Upper lobe of left lung (tissue), 4 donors: Measurements from ENCODE around the gene MARK3.

Source experiments
- CTCF ChIP-seq, 6 experiments: fragments of 450-650 bp in 4 of 6; fragments of 200-600 bp in 2 of 6; sonication (generic) in 2 of 6; IDR thresholded peaks; one replicate each; pipeline ENCODE4 v1.5.1; 2016 to 2019; ENCODE audit warnings: antibody characterized with exemption in 6 of 6
- EP300 ChIP-seq, 4 donors: sonication (generic); formaldehyde crosslinking; IDR thresholded peaks; one replicate each; pipeline ENCODE4 v1.5.1; 2017; ENCODE audit warnings: antibody characterized with exemption in 4 of 4, control low read depth in 2 of 4
- POLR2A ChIP-seq, 4 donors: fragments of 450-650 bp; IDR thresholded peaks; one replicate each; pipeline ENCODE4 v1.5.1; 2016 to 2017; ENCODE audit warnings: antibody characterized with exemption in 4 of 4, mild to moderate bottlenecking in 2 of 4
- POLR2AphosphoS5 ChIP-seq, 2 donors: sonication (generic); formaldehyde crosslinking; IDR thresholded peaks; one replicate each; pipeline ENCODE4 v1.5.1; 2017; ENCODE audit warnings: antibody characterized with exemption in 2 of 2

GRCh38 chr14:103427485-103428443 is 42.5 kb downstream of the MARK3 start:
- no peak for TF ChIP-seq CTCF (IDR thresholded peaks at IDR 0.05)
- no peak for TF ChIP-seq EP300 (IDR thresholded peaks at IDR 0.05)
- TF ChIP-seq POLR2A (IDR thresholded peaks at IDR 0.05) = no peak
- peak in 1 of 2 donors; percentile 40 for TF ChIP-seq POLR2AphosphoS5 (IDR thresholded peaks at IDR 0.05)
